WTC11 (cell line): ENCODE data around the gene HDHD5. TPM values are rescaled to one million over a fixed set of nuclear protein-coding genes. Genes with fewer than 3 reads are reported as not detected.

Source experiments
- ATAC-seq: fragments of 200-7000 bp; cut with Tn5 transposase; 2 replicates; pipeline ENCODE4 v1.10.0; 2021; ENCODE audit warnings: mild to moderate bottlenecking, moderate library complexity
- CTCF ChIA-PET: fragments of 300-600 bp; sonication (Branson Sonifier 250); formaldehyde crosslinking; loops from one replicate; lab custom pipeline; 2021; ENCODE audit warnings: antibody characterized with exemption; lab: Charles Lee
- POLR2A ChIA-PET: fragments of 350-600 bp; sonication (Branson Sonifier 250); formaldehyde crosslinking; loops from one replicate; lab custom pipeline; 2021; ENCODE audit warnings: antibody characterized with exemption; lab: Charles Lee
- DNase-seq: peaks from one replicate; pipeline ENCODE4 v3.0.0; 2021; ENCODE audit warnings: low spot score
- H3K27ac Mint-ChIP-seq: 2 replicates; pipeline ENCODE4 v1.8.0; 2021; ENCODE audit warnings: mixed read lengths
- H3K27me3 Mint-ChIP-seq: 2 replicates; pipeline ENCODE4 v1.8.0; 2021; ENCODE audit warnings: low read depth, mild to moderate bottlenecking, moderate library complexity, mixed read lengths
- H3K36me3 Mint-ChIP-seq: 2 replicates; pipeline ENCODE4 v1.8.0; 2021; ENCODE audit warnings: mixed read lengths
- H3K4me1 Mint-ChIP-seq: 2 replicates; pipeline ENCODE4 v1.8.0; 2022; ENCODE audit warnings: mixed read lengths
- H3K4me3 Mint-ChIP-seq: 2 replicates; pipeline ENCODE4 v1.8.0; 2021; ENCODE audit warnings: mild to moderate bottlenecking, moderate library complexity, mixed read lengths
- H3K9me3 Mint-ChIP-seq: 2 replicates; pipeline ENCODE4 v1.8.0; 2021; ENCODE audit warnings: mixed read lengths
- EMX1 ChIP-seq: fragments of 250-450 bp; sonication (Bioruptor Pico); IDR thresholded peaks from 2 replicates; pipeline ENCODE4 v1.8.0; 2021; ENCODE audit warnings: mild to moderate bottlenecking
- JAZF1 ChIP-seq: fragments of 250-450 bp; sonication (Bioruptor Pico); IDR thresholded peaks from 2 replicates; pipeline ENCODE4 v1.9.0; 2021; ENCODE audit warnings: moderate library complexity, mild to moderate bottlenecking, inconsistent platforms
- KAT7 ChIP-seq: sonication (generic); formaldehyde crosslinking; IDR thresholded peaks from 2 replicates; pipeline ENCODE4 v1.8.1; 2023; ENCODE audit warnings: missing genetic modification reagents, mild to moderate bottlenecking, borderline replicate concordance
- MXD4 ChIP-seq: fragments of 250-450 bp; sonication (Bioruptor Pico); IDR thresholded peaks from 2 replicates; pipeline ENCODE4 v1.8.0; 2021; ENCODE audit warnings: mild to moderate bottlenecking, moderate library complexity, borderline replicate concordance
- NFE2L1 ChIP-seq: sonication (generic); formaldehyde crosslinking; IDR thresholded peaks from 2 replicates; pipeline ENCODE4 v1.8.1; 2023; ENCODE audit warnings: missing genetic modification reagents
- NR3C1 ChIP-seq: sonication (generic); formaldehyde crosslinking; conservative IDR thresholded peaks from 2 replicates; pipeline ENCODE4 v1.8.1; 2023; ENCODE audit warnings: low read depth, mild to moderate bottlenecking, missing genetic modification reagents
- ZBTB21 ChIP-seq: sonication (generic); formaldehyde crosslinking; IDR thresholded peaks from 2 replicates; pipeline ENCODE4 v1.8.1; 2023; ENCODE audit warnings: mild to moderate bottlenecking, missing genetic modification reagents, borderline replicate concordance
- ZNF416 ChIP-seq: fragments of 250-450 bp; sonication (Bioruptor Pico); IDR thresholded peaks from 2 replicates; pipeline ENCODE4 v1.9.0; 2021; ENCODE audit warnings: mild to moderate bottlenecking, inconsistent platforms
- total RNA-seq: library from RNA; stranded (reverse); gene quantifications from 3 replicates; pipeline ENCODE4 v1.2.3, GENCODE V29; 2021
- TF ChIP-seq, protein P1 (sequence below): sonication (generic); formaldehyde crosslinking; IDR thresholded peaks from 2 replicates; pipeline ENCODE4 v1.8.0; 2023; ENCODE audit warnings: mild to moderate bottlenecking, missing genetic modification reagents
- TF ChIP-seq, protein P2 (sequence below): sonication (generic); formaldehyde crosslinking; IDR thresholded peaks from 2 replicates; pipeline ENCODE4 v1.8.1; 2022; ENCODE audit warnings: mild to moderate bottlenecking, missing genetic modification reagents, moderate library complexity, borderline replicate concordance
- TF ChIP-seq, protein P3 (sequence below): sonication (generic); formaldehyde crosslinking; IDR thresholded peaks from 2 replicates; pipeline ENCODE4 v1.8.1; 2022; ENCODE audit warnings: low read depth, mild to moderate bottlenecking, moderate library complexity, missing genetic modification reagents, borderline replicate concordance
- TF ChIP-seq, protein P4 (sequence below): sonication (generic); formaldehyde crosslinking; IDR thresholded peaks from 2 replicates; pipeline ENCODE4 v1.8.1; 2023; ENCODE audit warnings: mild to moderate bottlenecking, missing genetic modification reagents, moderate library complexity
- TF ChIP-seq, protein P5 (sequence below): sonication (generic); formaldehyde crosslinking; conservative IDR thresholded peaks from 2 replicates; pipeline ENCODE4 v1.8.1; 2023; ENCODE audit warnings: mild to moderate bottlenecking, low read depth, missing genetic modification reagents, moderate library complexity

Gene HDHD5
- total RNA-seq, 1 experiment from 2014 or later = 84.0 TPM

DNA sequence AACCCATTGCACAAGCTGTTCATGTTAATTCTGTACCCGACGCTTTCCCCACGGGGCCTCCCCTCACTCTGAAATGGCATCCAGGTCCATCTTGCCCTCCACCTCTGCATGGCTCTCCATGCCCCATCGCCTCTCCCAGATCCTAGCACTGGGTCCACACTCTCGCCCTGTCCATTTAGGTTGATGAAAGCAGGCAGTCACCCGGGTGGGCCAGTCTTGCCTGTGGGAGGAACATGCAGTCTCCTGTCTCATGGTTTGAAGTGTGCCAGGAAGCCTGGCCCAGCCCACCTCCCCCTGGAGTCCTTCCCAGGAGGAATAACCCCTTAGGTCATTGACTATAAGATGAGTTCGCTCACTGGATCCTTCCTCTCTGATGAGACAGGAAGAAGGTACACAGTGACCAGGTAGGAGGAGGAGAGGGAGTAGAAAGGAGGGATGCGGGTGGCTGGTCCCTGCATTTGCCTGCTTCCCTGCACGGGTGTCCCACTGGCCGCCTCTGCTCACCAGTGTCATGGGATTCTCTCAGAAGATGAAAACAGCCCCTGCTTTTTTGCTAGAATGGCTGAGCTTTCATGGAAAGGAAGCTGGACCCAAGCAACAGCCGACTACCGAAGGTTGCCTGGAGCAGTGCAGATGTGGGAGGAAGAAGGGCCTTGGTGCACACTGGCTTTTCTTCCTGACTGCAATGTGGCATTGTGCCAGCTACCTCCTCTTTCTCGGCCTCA is 44.7 kb downstream of the HDHD5 start:
- Mint-ChIP-seq H3K4me1 (peaks cover 23% of the 10 kb centered on the region), H3K27ac (no peak overlapping the region; the same call in 1 of the 2 replicates), H3K4me3 (no peak overlapping the region), H3K27me3 (no peaks in the 10 kb centered on the region; the same call in 1 of the 2 replicates), H3K9me3 (no peaks in the 10 kb centered on the region), H3K36me3 (no peaks in the 10 kb centered on the region; the same call in 1 of the 2 replicates)
- no peak for ATAC-seq
- ChIA-PET CTCF (interaction anchor here (1.2 to 2.9 kb wide), 4 partner anchors 18 to 120 kb away, joined by 3 to 9 read pairs (median 5); no protein-coding TSS in a partner anchor), POLR2A (no interaction called here)
- no peak for DNase-seq
- TF ChIP-seq NR3C1 (CRISPR knock-in tag) = no peak
- no peak for TF ChIP-seq KAT7 (CRISPR knock-in tag)
- TF ChIP-seq, protein P1, sequence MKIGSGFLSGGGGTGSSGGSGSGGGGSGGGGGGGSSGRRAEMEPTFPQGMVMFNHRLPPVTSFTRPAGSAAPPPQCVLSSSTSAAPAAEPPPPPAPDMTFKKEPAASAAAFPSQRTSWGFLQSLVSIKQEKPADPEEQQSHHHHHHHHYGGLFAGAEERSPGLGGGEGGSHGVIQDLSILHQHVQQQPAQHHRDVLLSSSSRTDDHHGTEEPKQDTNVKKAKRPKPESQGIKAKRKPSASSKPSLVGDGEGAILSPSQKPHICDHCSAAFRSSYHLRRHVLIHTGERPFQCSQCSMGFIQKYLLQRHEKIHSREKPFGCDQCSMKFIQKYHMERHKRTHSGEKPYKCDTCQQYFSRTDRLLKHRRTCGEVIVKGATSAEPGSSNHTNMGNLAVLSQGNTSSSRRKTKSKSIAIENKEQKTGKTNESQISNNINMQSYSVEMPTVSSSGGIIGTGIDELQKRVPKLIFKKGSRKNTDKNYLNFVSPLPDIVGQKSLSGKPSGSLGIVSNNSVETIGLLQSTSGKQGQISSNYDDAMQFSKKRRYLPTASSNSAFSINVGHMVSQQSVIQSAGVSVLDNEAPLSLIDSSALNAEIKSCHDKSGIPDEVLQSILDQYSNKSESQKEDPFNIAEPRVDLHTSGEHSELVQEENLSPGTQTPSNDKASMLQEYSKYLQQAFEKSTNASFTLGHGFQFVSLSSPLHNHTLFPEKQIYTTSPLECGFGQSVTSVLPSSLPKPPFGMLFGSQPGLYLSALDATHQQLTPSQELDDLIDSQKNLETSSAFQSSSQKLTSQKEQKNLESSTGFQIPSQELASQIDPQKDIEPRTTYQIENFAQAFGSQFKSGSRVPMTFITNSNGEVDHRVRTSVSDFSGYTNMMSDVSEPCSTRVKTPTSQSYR (CRISPR knock-in tag) = no peak
- no peak for TF ChIP-seq ZNF416 (CRISPR knock-in tag)
- TF ChIP-seq, protein P2, sequence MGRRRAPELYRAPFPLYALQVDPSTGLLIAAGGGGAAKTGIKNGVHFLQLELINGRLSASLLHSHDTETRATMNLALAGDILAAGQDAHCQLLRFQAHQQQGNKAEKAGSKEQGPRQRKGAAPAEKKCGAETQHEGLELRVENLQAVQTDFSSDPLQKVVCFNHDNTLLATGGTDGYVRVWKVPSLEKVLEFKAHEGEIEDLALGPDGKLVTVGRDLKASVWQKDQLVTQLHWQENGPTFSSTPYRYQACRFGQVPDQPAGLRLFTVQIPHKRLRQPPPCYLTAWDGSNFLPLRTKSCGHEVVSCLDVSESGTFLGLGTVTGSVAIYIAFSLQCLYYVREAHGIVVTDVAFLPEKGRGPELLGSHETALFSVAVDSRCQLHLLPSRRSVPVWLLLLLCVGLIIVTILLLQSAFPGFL (CRISPR knock-in tag) = no peak

DNA sequence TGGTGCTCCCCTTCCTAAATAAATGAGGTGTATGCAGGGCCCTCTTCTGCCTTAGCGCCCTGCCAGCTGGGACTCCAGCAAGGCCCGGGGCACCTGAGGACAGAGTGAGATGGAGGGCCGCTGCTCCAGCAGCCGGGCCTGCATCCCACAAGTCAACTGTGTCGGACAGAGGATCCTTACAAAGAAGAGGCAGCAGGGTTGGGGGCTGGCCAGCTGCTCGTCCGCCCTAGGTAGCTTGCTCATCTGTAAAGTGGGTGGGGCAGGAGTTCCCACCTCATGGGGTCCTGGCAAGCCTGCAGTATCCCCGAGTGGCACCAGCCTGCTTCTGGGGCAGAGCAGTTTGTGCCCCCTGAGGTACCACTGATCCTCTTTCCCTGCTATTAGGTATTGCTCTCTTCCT is 45.5 kb downstream of the HDHD5 start:
- Mint-ChIP-seq H3K27me3 (no peaks in the 10 kb centered on the region; the same call in 1 of the 2 replicates), H3K4me3 (no peak overlapping the region), H3K4me1 (peaks cover 23% of the 10 kb centered on the region), H3K9me3 (no peaks in the 10 kb centered on the region), H3K36me3 (no peaks in the 10 kb centered on the region; the same call in 1 of the 2 replicates), H3K27ac (no peak overlapping the region)
- TF ChIP-seq, protein P3, sequence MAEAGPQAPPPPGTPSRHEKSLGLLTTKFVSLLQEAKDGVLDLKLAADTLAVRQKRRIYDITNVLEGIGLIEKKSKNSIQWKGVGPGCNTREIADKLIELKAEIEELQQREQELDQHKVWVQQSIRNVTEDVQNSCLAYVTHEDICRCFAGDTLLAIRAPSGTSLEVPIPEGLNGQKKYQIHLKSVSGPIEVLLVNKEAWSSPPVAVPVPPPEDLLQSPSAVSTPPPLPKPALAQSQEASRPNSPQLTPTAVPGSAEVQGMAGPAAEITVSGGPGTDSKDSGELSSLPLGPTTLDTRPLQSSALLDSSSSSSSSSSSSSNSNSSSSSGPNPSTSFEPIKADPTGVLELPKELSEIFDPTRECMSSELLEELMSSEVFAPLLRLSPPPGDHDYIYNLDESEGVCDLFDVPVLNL = no peak
- TF ChIP-seq, protein P4, sequence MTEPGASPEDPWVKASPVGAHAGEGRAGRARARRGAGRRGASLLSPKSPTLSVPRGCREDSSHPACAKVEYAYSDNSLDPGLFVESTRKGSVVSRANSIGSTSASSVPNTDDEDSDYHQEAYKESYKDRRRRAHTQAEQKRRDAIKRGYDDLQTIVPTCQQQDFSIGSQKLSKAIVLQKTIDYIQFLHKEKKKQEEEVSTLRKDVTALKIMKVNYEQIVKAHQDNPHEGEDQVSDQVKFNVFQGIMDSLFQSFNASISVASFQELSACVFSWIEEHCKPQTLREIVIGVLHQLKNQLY = no peak
- TF ChIP-seq NR3C1 (CRISPR knock-in tag) = no peak
- TF ChIP-seq JAZF1 (CRISPR knock-in tag) = no peak
- TF ChIP-seq EMX1 = no peak
- TF ChIP-seq ZBTB21 (CRISPR knock-in tag) = no peak
- no peak for TF ChIP-seq KAT7 (CRISPR knock-in tag)
- TF ChIP-seq, protein P5, sequence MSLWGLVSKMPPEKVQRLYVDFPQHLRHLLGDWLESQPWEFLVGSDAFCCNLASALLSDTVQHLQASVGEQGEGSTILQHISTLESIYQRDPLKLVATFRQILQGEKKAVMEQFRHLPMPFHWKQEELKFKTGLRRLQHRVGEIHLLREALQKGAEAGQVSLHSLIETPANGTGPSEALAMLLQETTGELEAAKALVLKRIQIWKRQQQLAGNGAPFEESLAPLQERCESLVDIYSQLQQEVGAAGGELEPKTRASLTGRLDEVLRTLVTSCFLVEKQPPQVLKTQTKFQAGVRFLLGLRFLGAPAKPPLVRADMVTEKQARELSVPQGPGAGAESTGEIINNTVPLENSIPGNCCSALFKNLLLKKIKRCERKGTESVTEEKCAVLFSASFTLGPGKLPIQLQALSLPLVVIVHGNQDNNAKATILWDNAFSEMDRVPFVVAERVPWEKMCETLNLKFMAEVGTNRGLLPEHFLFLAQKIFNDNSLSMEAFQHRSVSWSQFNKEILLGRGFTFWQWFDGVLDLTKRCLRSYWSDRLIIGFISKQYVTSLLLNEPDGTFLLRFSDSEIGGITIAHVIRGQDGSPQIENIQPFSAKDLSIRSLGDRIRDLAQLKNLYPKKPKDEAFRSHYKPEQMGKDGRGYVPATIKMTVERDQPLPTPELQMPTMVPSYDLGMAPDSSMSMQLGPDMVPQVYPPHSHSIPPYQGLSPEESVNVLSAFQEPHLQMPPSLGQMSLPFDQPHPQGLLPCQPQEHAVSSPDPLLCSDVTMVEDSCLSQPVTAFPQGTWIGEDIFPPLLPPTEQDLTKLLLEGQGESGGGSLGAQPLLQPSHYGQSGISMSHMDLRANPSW = no peak
- no peak for TF ChIP-seq NFE2L1 (CRISPR knock-in tag)
- no peak for TF ChIP-seq MXD4
- ATAC-seq (no peak), DNase-seq (no peak)
- POLR2A ChIA-PET = no interaction called here
- CTCF ChIA-PET = interaction anchor here (0.6 to 1.3 kb wide), 2 partner anchors 18 to 58 kb away, joined by 3 to 4 read pairs; no protein-coding TSS in a partner anchor
